K562 (cell line): ENCODE results near the gene NAIF1. TPM values are rescaled to one million over a fixed set of nuclear protein-coding genes. Genes with fewer than 3 reads are reported as not detected.

Experiments
- BRD9 ChIP-seq: fragments of 450-650 bp; IDR thresholded peaks from 2 replicates; pipeline ENCODE4 v1.6.1; 2018; ENCODE audit warnings: low read depth; ENCODE audit not compliant: partially characterized antibody
- CEBPB ChIP-seq: fragments of 450-650 bp; IDR thresholded peaks from 2 replicates; pipeline ENCODE4 v1.6.1; 2016; ENCODE audit warnings: missing genetic modification characterization, missing compliant biosample characterization
- EZH2 ChIP-seq: IDR thresholded peaks from 2 replicates; pipeline ENCODE4 v1.6.1; 2012; ENCODE audit warnings: low read depth, mild to moderate bottlenecking, inconsistent platforms, low read length, borderline replicate concordance
- HDAC8 ChIP-seq: fragments of 450-650 bp; IDR thresholded peaks from 2 replicates; pipeline ENCODE4 v1.6.1; 2016; ENCODE audit warnings: mild to moderate bottlenecking, missing genetic modification characterization, moderate library complexity, missing compliant biosample characterization
- KDM1A ChIP-seq, 2 experiments: fragments of 450-650 bp; IDR thresholded peaks; 2 replicates each; pipeline ENCODE4 v1.6.1; 2016; ENCODE audit warnings: mild to moderate bottlenecking in 2 of 2
- MCM7 ChIP-seq, 2 experiments: fragments of 450-650 bp; IDR thresholded peaks; 2 replicates each; pipeline ENCODE4 v1.6.1; 2016 to 2018
- MYC ChIP-seq, 2 experiments: fragments of 250-450 bp in 1 of 2; sonication (Bioruptor Pico) in 1 of 2; IDR thresholded peaks; 2 replicates each; pipeline versions ENCODE4 v1.5.1 to v1.6.1; 2012 to 2021; ENCODE audit warnings: low read depth in 2 of 2, borderline replicate concordance in 1 of 2, improper control_type of control experiment in 1 of 2, low read length in 1 of 2, mild to moderate bottlenecking in 1 of 2, moderate library complexity in 1 of 2
- RBM39 ChIP-seq: fragments of 200-400 bp; formaldehyde crosslinking; optimal IDR thresholded peaks from 2 replicates; pipeline ENCODE3; 2018; ENCODE audit warnings: low read depth, low read length
- TRIM28 ChIP-seq: fragments of 450-650 bp; IDR thresholded peaks from 2 replicates; pipeline ENCODE4 v1.6.1; 2017
- ZC3H11A ChIP-seq: IDR thresholded peaks from 2 replicates; pipeline ENCODE4 v1.6.1; 2012; ENCODE audit warnings: low read depth, low read length, improper control_type of control experiment
- ZEB2 ChIP-seq: fragments of 450-650 bp; IDR thresholded peaks from 2 replicates; pipeline ENCODE4 v1.6.1; 2016
- ZFP1 ChIP-seq: fragments of 450-650 bp; formaldehyde crosslinking; IDR thresholded peaks from 2 replicates; pipeline ENCODE4 v1.4.0; 2020; ENCODE audit warnings: mild to moderate bottlenecking, mixed read lengths
- polyA plus RNA-seq, 8 experiments: library from polyadenylated mRNA; depleted of rRNA in 4 of 8; stranded (reverse) in 5 of 8; unstranded in 3 of 8; fragments of >200 nt; fragmentation: Nextera tagmentation in 2 of 8; fragmentation: Illumina TruSeq in 1 of 8; extraction: Ambion mirVana in 2 of 8; extraction: Trizol in 1 of 8; gene quantifications; 2 replicates each; pipeline versions ENCODE4 v1.2.1 to v1.2.3, GENCODE V29; 2011 to 2014; ENCODE audit warnings: inconsistent platforms in 1 of 8, missing spikeins in 1 of 8
- total RNA-seq, 7 experiments: library from RNA; depleted of rRNA in 6 of 7; stranded (reverse); fragments of >200 nt in 6 of 7; fragmentation: Illumina TruSeq in 2 of 7; extraction: Trizol in 2 of 7; gene quantifications; 2 replicates each; pipeline versions ENCODE4 v1.2.1 to v1.2.3, GENCODE V29; 2011 to 2021; ENCODE audit warnings: low replicate concordance in 1 of 7
- TF ChIP-seq, protein P1 (sequence below): fragments of 450-650 bp; IDR thresholded peaks from 2 replicates; pipeline ENCODE4 v1.6.1; 2018; ENCODE audit not compliant: partially characterized antibody
- TF ChIP-seq, protein P2 (sequence below): fragments of 250-450 bp; sonication (Bioruptor Pico); IDR thresholded peaks from 2 replicates; pipeline ENCODE4 v1.4.0; 2020; ENCODE audit warnings: mild to moderate bottlenecking, moderate library complexity
- TF ChIP-seq, protein P3 (sequence below): fragments of 200-400 bp; formaldehyde crosslinking; IDR thresholded peaks from 2 replicates; pipeline ENCODE4 v1.6.1; 2017; ENCODE audit warnings: mild to moderate bottlenecking, low read depth, low read length, moderate library complexity
- TF ChIP-seq, protein P4 (sequence below): sonication (generic); formaldehyde crosslinking; IDR thresholded peaks from 2 replicates; pipeline ENCODE4 v1.8.0; 2022; ENCODE audit warnings: mild to moderate bottlenecking, missing genetic modification reagents

Gene NAIF1
- total and polyA plus RNA-seq, 9 of the 15 experiments (the other 6 are each of a cell fraction or from before 2014, with no cell fraction given) = 4.8 to 26.6 (median 17.2) TPM

DNA sequence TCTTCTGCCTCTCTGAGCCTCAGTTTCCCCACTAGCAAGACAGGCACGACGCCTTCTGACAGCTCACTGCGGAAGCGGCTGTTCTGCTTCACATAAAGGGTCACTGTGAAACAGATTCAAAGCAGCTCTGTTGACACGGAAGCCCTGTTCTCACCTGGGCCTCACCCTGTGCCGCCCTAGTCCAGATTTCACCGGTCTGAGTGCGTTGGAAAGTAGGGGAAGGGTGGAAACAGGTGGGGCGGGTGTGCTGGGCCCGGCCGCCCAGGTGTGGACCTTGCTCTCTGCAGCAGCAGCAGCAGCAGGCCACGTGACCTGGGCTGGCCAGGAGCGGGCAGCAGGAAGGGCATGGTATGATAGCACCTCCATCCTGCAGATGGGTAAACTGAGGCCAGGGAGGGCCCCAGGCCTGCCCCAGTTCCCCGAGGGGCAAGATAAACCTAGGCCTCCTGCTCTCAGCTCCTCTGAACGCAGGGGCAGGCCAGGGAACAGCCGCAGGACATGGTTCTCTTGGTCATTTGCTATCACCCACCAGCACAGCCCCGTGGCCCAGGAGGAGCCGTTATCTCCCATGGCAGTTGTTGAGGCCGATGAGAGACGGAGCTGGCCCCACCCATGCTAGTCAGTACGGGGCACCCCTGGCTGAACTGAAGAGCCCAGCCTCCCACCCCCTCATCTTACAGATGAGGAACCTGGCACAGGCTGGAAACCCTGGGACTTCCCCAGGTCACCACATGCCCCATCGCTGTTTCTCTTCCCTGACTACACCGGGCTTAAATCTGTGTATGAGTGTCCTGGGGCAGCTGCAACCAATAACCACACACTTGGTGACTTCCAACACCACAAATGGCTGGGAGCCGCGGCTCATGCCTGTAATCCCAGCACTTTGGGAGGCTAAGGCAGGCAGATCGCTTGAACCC, 48.3 kb upstream of the NAIF1 start (continued):
- no peak for TF ChIP-seq CEBPB
- TF ChIP-seq, protein P1, sequence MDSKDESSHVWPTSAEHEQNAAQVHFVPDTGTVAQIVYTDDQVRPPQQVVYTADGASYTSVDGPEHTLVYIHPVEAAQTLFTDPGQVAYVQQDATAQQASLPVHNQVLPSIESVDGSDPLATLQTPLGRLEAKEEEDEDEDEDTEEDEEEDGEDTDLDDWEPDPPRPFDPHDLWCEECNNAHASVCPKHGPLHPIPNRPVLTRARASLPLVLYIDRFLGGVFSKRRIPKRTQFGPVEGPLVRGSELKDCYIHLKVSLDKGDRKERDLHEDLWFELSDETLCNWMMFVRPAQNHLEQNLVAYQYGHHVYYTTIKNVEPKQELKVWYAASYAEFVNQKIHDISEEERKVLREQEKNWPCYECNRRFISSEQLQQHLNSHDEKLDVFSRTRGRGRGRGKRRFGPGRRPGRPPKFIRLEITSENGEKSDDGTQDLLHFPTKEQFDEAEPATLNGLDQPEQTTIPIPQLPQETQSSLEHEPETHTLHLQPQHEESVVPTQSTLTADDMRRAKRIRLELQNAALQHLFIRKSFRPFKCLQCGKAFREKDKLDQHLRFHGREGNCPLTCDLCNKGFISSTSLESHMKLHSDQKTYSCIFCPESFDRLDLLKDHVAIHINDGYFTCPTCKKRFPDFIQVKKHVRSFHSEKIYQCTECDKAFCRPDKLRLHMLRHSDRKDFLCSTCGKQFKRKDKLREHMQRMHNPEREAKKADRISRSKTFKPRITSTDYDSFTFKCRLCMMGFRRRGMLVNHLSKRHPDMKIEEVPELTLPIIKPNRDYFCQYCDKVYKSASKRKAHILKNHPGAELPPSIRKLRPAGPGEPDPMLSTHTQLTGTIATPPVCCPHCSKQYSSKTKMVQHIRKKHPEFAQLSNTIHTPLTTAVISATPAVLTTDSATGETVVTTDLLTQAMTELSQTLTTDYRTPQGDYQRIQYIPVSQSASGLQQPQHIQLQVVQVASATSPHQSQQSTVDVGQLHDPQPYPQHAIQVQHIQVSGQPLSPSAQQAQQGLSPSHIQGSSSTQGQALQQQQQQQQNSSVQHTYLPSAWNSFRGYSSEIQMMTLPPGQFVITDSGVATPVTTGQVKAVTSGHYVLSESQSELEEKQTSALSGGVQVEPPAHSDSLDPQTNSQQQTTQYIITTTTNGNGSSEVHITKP = peak; percentile 62
- no peak for TF ChIP-seq BRD9
- TF ChIP-seq HDAC8 (tag) = no peak
- TF ChIP-seq MYC (IDR thresholded peaks at IDR 0.05; ENCODE audit: low read depth, low read length) = peak; percentile 73
- TF ChIP-seq MYC (CRISPR knock-in tag; IDR thresholded peaks at IDR 0.05; ENCODE audit: borderline replicate concordance, low read depth) = no peak; the same call in 1 of the 2 replicates
- TF ChIP-seq, protein P2, sequence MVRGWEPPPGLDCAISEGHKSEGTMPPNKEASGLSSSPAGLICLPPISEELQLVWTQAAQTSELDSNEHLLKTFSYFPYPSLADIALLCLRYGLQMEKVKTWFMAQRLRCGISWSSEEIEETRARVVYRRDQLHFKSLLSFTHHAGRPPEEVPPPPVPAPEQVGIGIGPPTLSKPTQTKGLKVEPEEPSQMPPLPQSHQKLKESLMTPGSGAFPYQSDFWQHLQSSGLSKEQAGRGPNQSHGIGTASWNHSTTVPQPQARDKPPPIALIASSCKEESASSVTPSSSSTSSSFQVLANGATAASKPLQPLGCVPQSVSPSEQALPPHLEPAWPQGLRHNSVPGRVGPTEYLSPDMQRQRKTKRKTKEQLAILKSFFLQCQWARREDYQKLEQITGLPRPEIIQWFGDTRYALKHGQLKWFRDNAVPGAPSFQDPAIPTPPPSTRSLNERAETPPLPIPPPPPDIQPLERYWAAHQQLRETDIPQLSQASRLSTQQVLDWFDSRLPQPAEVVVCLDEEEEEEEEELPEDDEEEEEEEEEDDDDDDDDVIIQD (CRISPR knock-in tag) = no peak
- peak; percentile 66 to 77 for TF ChIP-seq KDM1A (IDR thresholded peaks at IDR 0.05)
- no peak for TF ChIP-seq MCM7 (IDR thresholded peaks at IDR 0.05)
- no peak for TF ChIP-seq EZH2
- TF ChIP-seq ZC3H11A = 0 out of 2 replicates have a peak, but pooled peaks have one; percentile 37
- TF ChIP-seq, protein P3, sequence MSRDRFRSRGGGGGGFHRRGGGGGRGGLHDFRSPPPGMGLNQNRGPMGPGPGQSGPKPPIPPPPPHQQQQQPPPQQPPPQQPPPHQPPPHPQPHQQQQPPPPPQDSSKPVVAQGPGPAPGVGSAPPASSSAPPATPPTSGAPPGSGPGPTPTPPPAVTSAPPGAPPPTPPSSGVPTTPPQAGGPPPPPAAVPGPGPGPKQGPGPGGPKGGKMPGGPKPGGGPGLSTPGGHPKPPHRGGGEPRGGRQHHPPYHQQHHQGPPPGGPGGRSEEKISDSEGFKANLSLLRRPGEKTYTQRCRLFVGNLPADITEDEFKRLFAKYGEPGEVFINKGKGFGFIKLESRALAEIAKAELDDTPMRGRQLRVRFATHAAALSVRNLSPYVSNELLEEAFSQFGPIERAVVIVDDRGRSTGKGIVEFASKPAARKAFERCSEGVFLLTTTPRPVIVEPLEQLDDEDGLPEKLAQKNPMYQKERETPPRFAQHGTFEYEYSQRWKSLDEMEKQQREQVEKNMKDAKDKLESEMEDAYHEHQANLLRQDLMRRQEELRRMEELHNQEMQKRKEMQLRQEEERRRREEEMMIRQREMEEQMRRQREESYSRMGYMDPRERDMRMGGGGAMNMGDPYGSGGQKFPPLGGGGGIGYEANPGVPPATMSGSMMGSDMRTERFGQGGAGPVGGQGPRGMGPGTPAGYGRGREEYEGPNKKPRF = no peak
- TF ChIP-seq TRIM28 = no peak; the same call in none of the 2 replicates
- TF ChIP-seq RBM39 = no peak
- no peak for TF ChIP-seq ZFP1
- TF ChIP-seq, protein P4, sequence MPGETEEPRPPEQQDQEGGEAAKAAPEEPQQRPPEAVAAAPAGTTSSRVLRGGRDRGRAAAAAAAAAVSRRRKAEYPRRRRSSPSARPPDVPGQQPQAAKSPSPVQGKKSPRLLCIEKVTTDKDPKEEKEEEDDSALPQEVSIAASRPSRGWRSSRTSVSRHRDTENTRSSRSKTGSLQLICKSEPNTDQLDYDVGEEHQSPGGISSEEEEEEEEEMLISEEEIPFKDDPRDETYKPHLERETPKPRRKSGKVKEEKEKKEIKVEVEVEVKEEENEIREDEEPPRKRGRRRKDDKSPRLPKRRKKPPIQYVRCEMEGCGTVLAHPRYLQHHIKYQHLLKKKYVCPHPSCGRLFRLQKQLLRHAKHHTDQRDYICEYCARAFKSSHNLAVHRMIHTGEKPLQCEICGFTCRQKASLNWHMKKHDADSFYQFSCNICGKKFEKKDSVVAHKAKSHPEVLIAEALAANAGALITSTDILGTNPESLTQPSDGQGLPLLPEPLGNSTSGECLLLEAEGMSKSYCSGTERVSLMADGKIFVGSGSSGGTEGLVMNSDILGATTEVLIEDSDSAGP (CRISPR knock-in tag) = no peak
- TF ChIP-seq ZEB2 = no peak; the same call in 1 of the 2 replicates
